SK-N-SH (cell line): ENCODE measurements around the gene IPMK. TPM values are rescaled to one million over a fixed set of nuclear protein-coding genes. Genes with fewer than 3 reads are reported as not detected.

Experiments
- CTCF ChIA-PET: fragments of 300-600, 350-600 bp; formaldehyde crosslinking; extraction: SDS; loops from one replicate; lab custom pipeline; 2021; lab: Yijun Ruan, JAX
- POLR2A ChIA-PET: fragments of 350-600 bp; sonication (Branson Sonifier 250); formaldehyde crosslinking; extraction: SDS; loops from one replicate; lab custom pipeline; 2020; ENCODE audit warnings: antibody characterized with exemption, inconsistent platforms; lab: Yijun Ruan, JAX
- DNase-seq: peaks from one replicate; pipeline ENCODE4 v3.0.0; 2012
- H2AFZ ChIP-seq: fragments of 200-600 bp; sonication (generic); 2 replicates; pipeline ENCODE4 v1.8.1; 2016; ENCODE audit warnings: antibody characterized with exemption, mild to moderate bottlenecking, low read depth
- H3F3A ChIP-seq: fragments of 200-600 bp; sonication (generic); replicated peaks from 2 replicates; pipeline ENCODE3; 2016; ENCODE audit warnings: antibody characterized with exemption, mild to moderate bottlenecking; ENCODE audit not compliant: insufficient read depth
- H3K27ac ChIP-seq, 2 experiments: fragments of 200-500 bp in 1 of 2; fragments of 200-600 bp in 1 of 2; sonication (Bioruptor generic) in 1 of 2; sonication (generic), shearing (Covaris generic) in 1 of 2; 2 replicates each; pipeline versions ENCODE4 v1.5.1 to v1.6.1; 2014 to 2016; ENCODE audit warnings: low read depth in 2 of 2, inconsistent platforms in 1 of 2, low read length in 1 of 2, mild to moderate bottlenecking in 1 of 2, mixed read lengths in 1 of 2
- H3K27me3 ChIP-seq: fragments of 200-600 bp; sonication (generic), shearing (Covaris generic); 2 replicates; pipeline ENCODE4 v1.6.1; 2016; ENCODE audit warnings: mixed run types; ENCODE audit not compliant: insufficient read depth
- H3K36me3 ChIP-seq, 2 experiments: fragments of 200-500 bp in 1 of 2; fragments of 200-600 bp in 1 of 2; sonication (Bioruptor generic) in 1 of 2; sonication (generic) in 1 of 2; replicated peaks in 1 of 2; 2 replicates each; pipeline versions ENCODE3 to v1.5.1; 2014 to 2016; ENCODE audit warnings: low read length in 1 of 2, mild to moderate bottlenecking in 1 of 2; ENCODE audit not compliant: insufficient read depth in 2 of 2, control insufficient read depth in 1 of 2
- H3K4me1 ChIP-seq, 2 experiments: fragments of 200-500 bp in 1 of 2; fragments of 200-600 bp in 1 of 2; sonication (Bioruptor generic) in 1 of 2; sonication (generic), shearing (Covaris generic) in 1 of 2; 2 replicates each; pipeline versions ENCODE4 v1.5.1 to v1.6.1; 2014 to 2016; ENCODE audit warnings: low read depth in 1 of 2, low read length in 1 of 2, mixed run types in 1 of 2; ENCODE audit not compliant: insufficient read depth in 2 of 2, control insufficient read depth in 1 of 2
- H3K4me2 ChIP-seq: fragments of 200-600 bp; sonication (generic), shearing (Covaris generic); 2 replicates; pipeline ENCODE4 v1.6.1; 2017; ENCODE audit warnings: mixed run types
- H3K4me3 ChIP-seq, 2 experiments: fragments of 200-500 bp in 1 of 2; fragments of 200-600 bp in 1 of 2; sonication (Bioruptor generic) in 1 of 2; sonication (generic), shearing (Covaris generic) in 1 of 2; 2 replicates each; pipeline versions ENCODE4 v1.5.1 to v1.8.1; 2014 to 2016; ENCODE audit warnings: low read depth in 2 of 2, inconsistent platforms in 1 of 2, low read length in 1 of 2, mild to moderate bottlenecking in 1 of 2, mixed read lengths in 1 of 2, moderate library complexity in 1 of 2
- H3K79me2 ChIP-seq: fragments of 200-600 bp; sonication (generic); 2 replicates; pipeline ENCODE4 v1.8.1; 2017; ENCODE audit warnings: mild to moderate bottlenecking; ENCODE audit not compliant: insufficient read depth
- H3K9ac ChIP-seq: fragments of 200-600 bp; sonication (generic); 2 replicates; pipeline ENCODE4 v1.6.1; 2017; ENCODE audit warnings: mixed run types
- H3K9me2 ChIP-seq: fragments of 200-600 bp; sonication (generic); 2 replicates; pipeline ENCODE4 v1.6.1; 2017; ENCODE audit warnings: mixed run types
- H3K9me3 ChIP-seq: fragments of 200-600 bp; sonication (generic); 2 replicates; pipeline ENCODE4 v1.6.1; 2017; ENCODE audit warnings: mixed run types, mild to moderate bottlenecking, moderate library complexity
- H4K20me1 ChIP-seq: fragments of 200-600 bp; sonication (generic); 2 replicates; pipeline ENCODE4 v1.6.1; 2017; ENCODE audit warnings: mild to moderate bottlenecking, mixed run types; ENCODE audit not compliant: insufficient read depth
- EP300 ChIP-seq, 2 experiments: IDR thresholded peaks; 2 replicates each; pipeline versions ENCODE4 v1.4.0 to v1.6.1; 2012; ENCODE audit warnings: borderline replicate concordance in 1 of 2, low read depth in 1 of 2, low read length in 1 of 2
- FOSL2 ChIP-seq: IDR thresholded peaks from 2 replicates; pipeline ENCODE4 v1.4.0; 2012; ENCODE audit warnings: low read depth, mild to moderate bottlenecking, moderate library complexity, borderline replicate concordance
- GABPA ChIP-seq: IDR thresholded peaks from 2 replicates; pipeline ENCODE4 v1.4.0; 2012; ENCODE audit warnings: low read depth, mild to moderate bottlenecking
- GATA2 ChIP-seq: sonication (generic); formaldehyde crosslinking; IDR thresholded peaks from 2 replicates; pipeline ENCODE4 v1.5.0; 2020; ENCODE audit warnings: mild to moderate bottlenecking, missing genetic modification reagents
- JUND ChIP-seq: IDR thresholded peaks from 2 replicates; pipeline ENCODE4 v1.4.0; 2012
- MEF2A ChIP-seq: IDR thresholded peaks from 2 replicates; pipeline ENCODE4 v1.4.0; 2012; ENCODE audit warnings: low read depth, borderline replicate concordance
- RFX5 ChIP-seq: IDR thresholded peaks from 2 replicates; pipeline ENCODE4 v1.6.1; 2012; ENCODE audit warnings: mild to moderate bottlenecking, improper control_type of control experiment, low read length
- RXRA ChIP-seq: IDR thresholded peaks from 2 replicates; pipeline ENCODE4 v1.4.0; 2012; ENCODE audit warnings: low read depth, mild to moderate bottlenecking, borderline replicate concordance
- SIN3A ChIP-seq: IDR thresholded peaks from 2 replicates; pipeline ENCODE4 v1.6.1; 2012; ENCODE audit warnings: low read depth, mild to moderate bottlenecking, low read length, moderate library complexity, borderline replicate concordance
- TAF1 ChIP-seq: IDR thresholded peaks from 2 replicates; pipeline ENCODE4 v1.6.1; 2012; ENCODE audit warnings: low read depth, mild to moderate bottlenecking, low read length, moderate library complexity, borderline replicate concordance
- TCF12 ChIP-seq: IDR thresholded peaks from 2 replicates; pipeline ENCODE4 v1.4.0; 2012
- TEAD4 ChIP-seq: IDR thresholded peaks from 2 replicates; pipeline ENCODE4 v1.4.0; 2012; ENCODE audit warnings: mild to moderate bottlenecking, borderline replicate concordance; ENCODE audit not compliant: insufficient read depth
- polyA plus RNA-seq, 3 experiments: library from polyadenylated mRNA; depleted of rRNA; stranded (reverse); fragments of >200 nt; gene quantifications; 2 replicates each; pipeline ENCODE4 v1.2.3, GENCODE V29; 2012
- TF ChIP-seq, protein P1 (sequence below): IDR thresholded peaks from 2 replicates; pipeline ENCODE4; 2012
- TF ChIP-seq, protein P2 (sequence below): IDR thresholded peaks from 2 replicates; pipeline ENCODE4 v1.4.0; 2012; ENCODE audit warnings: low read depth, borderline replicate concordance
- TF ChIP-seq, protein P3 (sequence below): IDR thresholded peaks from 2 replicates; pipeline ENCODE4 v1.4.0; 2012; ENCODE audit warnings: low read depth
- TF ChIP-seq, protein P4 (sequence below): IDR thresholded peaks from 2 replicates; pipeline ENCODE4 v1.4.0; 2012; ENCODE audit warnings: low read depth, borderline replicate concordance

IPMK gene
- polyA plus RNA-seq, 1 of the 3 experiments (the other 2 are of a cell fraction), result 0.71 TPM

DNA sequence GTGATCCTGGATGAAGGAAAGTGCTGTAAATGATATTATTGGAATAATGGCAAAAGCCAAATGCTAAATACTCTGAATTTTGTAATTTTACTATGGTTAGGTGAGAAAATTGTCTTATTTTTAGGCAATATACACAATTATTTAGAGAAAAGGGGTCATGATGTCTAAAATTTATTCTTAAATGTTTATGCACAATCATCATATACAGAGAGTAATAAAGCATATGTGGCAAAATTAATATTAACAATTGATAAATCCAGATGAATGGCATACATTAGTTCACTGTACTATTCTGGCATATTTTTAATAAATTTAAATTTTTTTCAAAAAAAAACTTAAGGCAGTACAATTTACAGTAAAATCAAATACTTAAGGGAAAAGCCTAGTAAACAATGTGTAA lies 7.4 kb downstream of the IPMK start:
- CTCF ChIA-PET, result no interaction called here
- POLR2A ChIA-PET, result no interaction called here

More for the DNA sequence above, 7.4 kb downstream of the IPMK start:
- H4K20me1 ChIP-seq, result no peaks in the 10 kb centered on the region
- peaks cover 11% of the 10 kb centered on the region for H3F3A ChIP-seq
- no peak overlapping the region for H3K9ac ChIP-seq
- H3K4me3 ChIP-seq, result no peak overlapping the region
- H3K4me2 ChIP-seq, result no peak overlapping the region
- no peaks in the 10 kb centered on the region for H3K9me2 ChIP-seq
- H3K4me1 ChIP-seq, result peaks cover 4 to 6% of the 10 kb centered on the region in 2 experiments; a peak in 2 of 4 replicates
- no peaks in the 10 kb centered on the region for H3K27me3 ChIP-seq
- DNase-seq, result no peak
- peaks cover 0 to 16% of the 10 kb centered on the region in 2 experiments for H3K36me3 ChIP-seq
- no peaks in the 10 kb centered on the region for H3K9me3 ChIP-seq
- peaks cover 70% of the 10 kb centered on the region for H3K79me2 ChIP-seq
- H3K27ac ChIP-seq, result no peak overlapping the region
- no peak for TF ChIP-seq FOSL2
- TF ChIP-seq MEF2A, result no peak
- TF ChIP-seq TCF12, result no peak
- no peak for TF ChIP-seq GABPA
- TF ChIP-seq RXRA, result no peak
- TF ChIP-seq, protein P1, sequence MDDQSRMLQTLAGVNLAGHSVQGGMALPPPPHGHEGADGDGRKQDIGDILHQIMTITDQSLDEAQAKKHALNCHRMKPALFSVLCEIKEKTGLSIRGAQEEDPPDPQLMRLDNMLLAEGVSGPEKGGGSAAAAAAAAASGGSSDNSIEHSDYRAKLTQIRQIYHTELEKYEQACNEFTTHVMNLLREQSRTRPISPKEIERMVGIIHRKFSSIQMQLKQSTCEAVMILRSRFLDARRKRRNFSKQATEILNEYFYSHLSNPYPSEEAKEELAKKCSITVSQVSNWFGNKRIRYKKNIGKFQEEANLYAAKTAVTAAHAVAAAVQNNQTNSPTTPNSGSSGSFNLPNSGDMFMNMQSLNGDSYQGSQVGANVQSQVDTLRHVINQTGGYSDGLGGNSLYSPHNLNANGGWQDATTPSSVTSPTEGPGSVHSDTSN, result no peak
- TF ChIP-seq, protein P2, sequence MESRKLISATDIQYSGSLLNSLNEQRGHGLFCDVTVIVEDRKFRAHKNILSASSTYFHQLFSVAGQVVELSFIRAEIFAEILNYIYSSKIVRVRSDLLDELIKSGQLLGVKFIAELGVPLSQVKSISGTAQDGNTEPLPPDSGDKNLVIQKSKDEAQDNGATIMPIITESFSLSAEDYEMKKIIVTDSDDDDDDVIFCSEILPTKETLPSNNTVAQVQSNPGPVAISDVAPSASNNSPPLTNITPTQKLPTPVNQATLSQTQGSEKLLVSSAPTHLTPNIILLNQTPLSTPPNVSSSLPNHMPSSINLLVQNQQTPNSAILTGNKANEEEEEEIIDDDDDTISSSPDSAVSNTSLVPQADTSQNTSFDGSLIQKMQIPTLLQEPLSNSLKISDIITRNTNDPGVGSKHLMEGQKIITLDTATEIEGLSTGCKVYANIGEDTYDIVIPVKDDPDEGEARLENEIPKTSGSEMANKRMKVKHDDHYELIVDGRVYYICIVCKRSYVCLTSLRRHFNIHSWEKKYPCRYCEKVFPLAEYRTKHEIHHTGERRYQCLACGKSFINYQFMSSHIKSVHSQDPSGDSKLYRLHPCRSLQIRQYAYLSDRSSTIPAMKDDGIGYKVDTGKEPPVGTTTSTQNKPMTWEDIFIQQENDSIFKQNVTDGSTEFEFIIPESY, result no peak
- TF ChIP-seq SIN3A, result no peak
- TF ChIP-seq, protein P3, sequence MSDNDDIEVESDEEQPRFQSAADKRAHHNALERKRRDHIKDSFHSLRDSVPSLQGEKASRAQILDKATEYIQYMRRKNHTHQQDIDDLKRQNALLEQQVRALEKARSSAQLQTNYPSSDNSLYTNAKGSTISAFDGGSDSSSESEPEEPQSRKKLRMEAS, result no peak
- TF ChIP-seq JUND, result no peak
- no peak for TF ChIP-seq RFX5
- TF ChIP-seq, protein P4, sequence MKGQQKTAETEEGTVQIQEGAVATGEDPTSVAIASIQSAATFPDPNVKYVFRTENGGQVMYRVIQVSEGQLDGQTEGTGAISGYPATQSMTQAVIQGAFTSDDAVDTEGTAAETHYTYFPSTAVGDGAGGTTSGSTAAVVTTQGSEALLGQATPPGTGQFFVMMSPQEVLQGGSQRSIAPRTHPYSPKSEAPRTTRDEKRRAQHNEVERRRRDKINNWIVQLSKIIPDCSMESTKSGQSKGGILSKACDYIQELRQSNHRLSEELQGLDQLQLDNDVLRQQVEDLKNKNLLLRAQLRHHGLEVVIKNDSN, result no peak
- TF ChIP-seq GATA2 (CRISPR knock-in tag), result no peak
- TF ChIP-seq TAF1, result no peak
- no peak for TF ChIP-seq TEAD4
- TF ChIP-seq EP300 (IDR thresholded peaks at IDR 0.05; ENCODE audit: borderline replicate concordance in 1 of 2, low read depth in 1 of 2, low read length in 1 of 2), result no peak
- no peak overlapping the region for H2AFZ ChIP-seq
